ENCODE results near the gene SEMA5A.

GRCh38 chr5:9192266-9192665 lies 353.6 kb downstream of the SEMA5A start:
- TF ChIP-seq EZH2 (optimal IDR thresholded peaks at IDR 0.05; ENCODE audit: low read depth, low read length) (no peak), EZH2phosphoT487 (IDR thresholded peaks at IDR 0.05; ENCODE audit: low read length) (no peak), CTCF (IDR thresholded peaks at IDR 0.05; ENCODE audit: low read length) (no peak)

Measured in MM.1S (cell line).